ENCODE results near the gene ASB15.

DNA sequence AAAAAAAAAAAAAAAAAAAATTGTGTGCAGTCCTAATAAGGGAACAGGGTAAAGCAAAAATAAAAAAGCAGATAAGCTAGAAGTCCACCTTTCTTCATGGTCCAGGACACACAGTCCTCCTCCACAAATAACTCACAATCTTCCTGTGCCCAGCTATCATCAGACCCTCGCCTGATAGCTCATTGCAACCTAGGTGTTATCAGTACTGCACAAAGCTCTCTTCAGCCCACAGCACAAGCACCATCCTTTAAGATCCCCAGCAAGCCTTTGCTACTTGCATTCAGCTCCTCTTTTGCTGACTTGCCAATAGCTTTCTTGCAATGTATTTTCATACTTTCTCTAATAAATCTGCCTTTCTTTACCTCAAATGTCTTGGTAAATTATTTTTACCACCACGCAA is 49.0 kb upstream of the ASB15 start:
- TF ChIP-seq POLR2A (IDR thresholded peaks at IDR 0.05): no peak
- TF ChIP-seq, protein P1, sequence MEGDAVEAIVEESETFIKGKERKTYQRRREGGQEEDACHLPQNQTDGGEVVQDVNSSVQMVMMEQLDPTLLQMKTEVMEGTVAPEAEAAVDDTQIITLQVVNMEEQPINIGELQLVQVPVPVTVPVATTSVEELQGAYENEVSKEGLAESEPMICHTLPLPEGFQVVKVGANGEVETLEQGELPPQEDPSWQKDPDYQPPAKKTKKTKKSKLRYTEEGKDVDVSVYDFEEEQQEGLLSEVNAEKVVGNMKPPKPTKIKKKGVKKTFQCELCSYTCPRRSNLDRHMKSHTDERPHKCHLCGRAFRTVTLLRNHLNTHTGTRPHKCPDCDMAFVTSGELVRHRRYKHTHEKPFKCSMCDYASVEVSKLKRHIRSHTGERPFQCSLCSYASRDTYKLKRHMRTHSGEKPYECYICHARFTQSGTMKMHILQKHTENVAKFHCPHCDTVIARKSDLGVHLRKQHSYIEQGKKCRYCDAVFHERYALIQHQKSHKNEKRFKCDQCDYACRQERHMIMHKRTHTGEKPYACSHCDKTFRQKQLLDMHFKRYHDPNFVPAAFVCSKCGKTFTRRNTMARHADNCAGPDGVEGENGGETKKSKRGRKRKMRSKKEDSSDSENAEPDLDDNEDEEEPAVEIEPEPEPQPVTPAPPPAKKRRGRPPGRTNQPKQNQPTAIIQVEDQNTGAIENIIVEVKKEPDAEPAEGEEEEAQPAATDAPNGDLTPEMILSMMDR (IDR thresholded peaks at IDR 0.05): no peak
- TF ChIP-seq EP300 (IDR thresholded peaks at IDR 0.05): no peak
